Lower leg skin (tissue), 3 donors: ENCODE measurements around the gene STRBP.

ENCODE experiments used
- CTCF ChIP-seq, 3 donors: fragments of 450-650 bp; IDR thresholded peaks; one replicate each; pipeline ENCODE4 v1.5.1; 2016; ENCODE audit warnings: antibody characterized with exemption in 3 of 3, mild to moderate bottlenecking in 3 of 3, moderate library complexity in 2 of 3
- POLR2A ChIP-seq, 2 donors: fragments of 450-650 bp; IDR thresholded peaks; one replicate each; pipeline ENCODE4 v1.6.1; 2016 to 2017; ENCODE audit warnings: antibody characterized with exemption in 2 of 2, mild to moderate bottlenecking in 1 of 2, moderate library complexity in 1 of 2

- TF ChIP-seq CTCF (IDR thresholded peaks at IDR 0.05) (no peak), POLR2A (IDR thresholded peaks at IDR 0.05) (no peak)
Observed at GRCh38 chr9:123281659-123282350, 13.4 kb upstream of the STRBP start.
